Ishikawa (cell line): ENCODE measurements around the gene DMD.

Experiments used
- CEBPB ChIP-seq: IDR thresholded peaks from 2 replicates; pipeline ENCODE4 v1.6.1; 2012
- CREB1 ChIP-seq: IDR thresholded peaks from 2 replicates; pipeline ENCODE4 v1.6.1; 2012; ENCODE audit warnings: low read depth
- EGR1 ChIP-seq: IDR thresholded peaks from 2 replicates; pipeline ENCODE4 v1.6.1; 2012
- EP300 ChIP-seq: IDR thresholded peaks from 2 replicates; pipeline ENCODE4 v1.6.1; 2012; ENCODE audit warnings: borderline replicate concordance
- FOXM1 ChIP-seq: IDR thresholded peaks from 2 replicates; pipeline ENCODE4 v1.6.1; 2012; ENCODE audit warnings: low read depth, borderline replicate concordance
- NFIC ChIP-seq: IDR thresholded peaks from 2 replicates; pipeline ENCODE4 v1.6.1; 2012
- RAD21 ChIP-seq: IDR thresholded peaks from 2 replicates; pipeline ENCODE4 v1.6.1; 2012; ENCODE audit warnings: low read depth
- TAF1 ChIP-seq: IDR thresholded peaks from 2 replicates; pipeline ENCODE4 v1.6.1; 2012; ENCODE audit warnings: low read depth, mild to moderate bottlenecking
- TCF12 ChIP-seq: IDR thresholded peaks from 2 replicates; pipeline ENCODE4 v1.6.1; 2012; ENCODE audit warnings: low read depth
- TEAD4 ChIP-seq: IDR thresholded peaks from 2 replicates; pipeline ENCODE4 v1.6.1; 2012
- YY1 ChIP-seq: IDR thresholded peaks from 2 replicates; pipeline ENCODE4 v1.6.1; 2012; ENCODE audit warnings: low read depth
- ZBTB7A ChIP-seq: IDR thresholded peaks from 2 replicates; pipeline ENCODE4 v1.6.1; 2012; ENCODE audit warnings: low read depth
- TF ChIP-seq, protein P1 (sequence below): IDR thresholded peaks from 2 replicates; pipeline ENCODE4 v1.6.1; 2012
- TF ChIP-seq, protein P2 (sequence below): IDR thresholded peaks from 2 replicates; pipeline ENCODE4 v1.6.1; 2012; ENCODE audit warnings: low read depth, mild to moderate bottlenecking
- TF ChIP-seq, protein P3 (sequence below): IDR thresholded peaks from 2 replicates; pipeline ENCODE4 v1.6.1; 2012

Gene DMD

DNA sequence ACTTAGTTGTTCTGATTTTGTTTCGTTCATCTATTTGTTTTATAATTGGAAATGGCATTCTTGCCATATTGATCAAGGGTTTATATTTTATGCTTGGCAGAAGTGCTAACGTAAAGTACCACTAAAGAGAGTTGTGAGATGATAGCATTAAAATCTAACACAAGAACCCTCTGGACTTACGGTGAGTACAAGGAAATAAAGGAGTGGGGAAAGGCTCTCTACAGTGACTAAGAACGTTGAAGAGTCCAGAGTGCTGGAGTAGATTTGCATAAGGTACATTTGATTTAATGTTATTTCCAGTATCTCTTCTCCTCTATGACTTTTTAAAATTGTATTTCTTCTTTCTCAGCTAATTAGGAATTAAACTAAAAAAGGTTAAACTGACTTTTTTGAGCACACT is 612.6 kb downstream of the DMD start:
- TF ChIP-seq NFIC (no peak), CEBPB (no peak), YY1 (no peak), RAD21 (no peak), ZBTB7A (no peak), EGR1 (no peak), TCF12 (no peak), EP300 (no peak), TAF1 (no peak), TEAD4 (no peak), FOXM1 (no peak), CREB1 (no peak)
- TF ChIP-seq, protein P1, sequence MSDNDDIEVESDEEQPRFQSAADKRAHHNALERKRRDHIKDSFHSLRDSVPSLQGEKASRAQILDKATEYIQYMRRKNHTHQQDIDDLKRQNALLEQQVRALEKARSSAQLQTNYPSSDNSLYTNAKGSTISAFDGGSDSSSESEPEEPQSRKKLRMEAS: no peak
- TF ChIP-seq, protein P2, sequence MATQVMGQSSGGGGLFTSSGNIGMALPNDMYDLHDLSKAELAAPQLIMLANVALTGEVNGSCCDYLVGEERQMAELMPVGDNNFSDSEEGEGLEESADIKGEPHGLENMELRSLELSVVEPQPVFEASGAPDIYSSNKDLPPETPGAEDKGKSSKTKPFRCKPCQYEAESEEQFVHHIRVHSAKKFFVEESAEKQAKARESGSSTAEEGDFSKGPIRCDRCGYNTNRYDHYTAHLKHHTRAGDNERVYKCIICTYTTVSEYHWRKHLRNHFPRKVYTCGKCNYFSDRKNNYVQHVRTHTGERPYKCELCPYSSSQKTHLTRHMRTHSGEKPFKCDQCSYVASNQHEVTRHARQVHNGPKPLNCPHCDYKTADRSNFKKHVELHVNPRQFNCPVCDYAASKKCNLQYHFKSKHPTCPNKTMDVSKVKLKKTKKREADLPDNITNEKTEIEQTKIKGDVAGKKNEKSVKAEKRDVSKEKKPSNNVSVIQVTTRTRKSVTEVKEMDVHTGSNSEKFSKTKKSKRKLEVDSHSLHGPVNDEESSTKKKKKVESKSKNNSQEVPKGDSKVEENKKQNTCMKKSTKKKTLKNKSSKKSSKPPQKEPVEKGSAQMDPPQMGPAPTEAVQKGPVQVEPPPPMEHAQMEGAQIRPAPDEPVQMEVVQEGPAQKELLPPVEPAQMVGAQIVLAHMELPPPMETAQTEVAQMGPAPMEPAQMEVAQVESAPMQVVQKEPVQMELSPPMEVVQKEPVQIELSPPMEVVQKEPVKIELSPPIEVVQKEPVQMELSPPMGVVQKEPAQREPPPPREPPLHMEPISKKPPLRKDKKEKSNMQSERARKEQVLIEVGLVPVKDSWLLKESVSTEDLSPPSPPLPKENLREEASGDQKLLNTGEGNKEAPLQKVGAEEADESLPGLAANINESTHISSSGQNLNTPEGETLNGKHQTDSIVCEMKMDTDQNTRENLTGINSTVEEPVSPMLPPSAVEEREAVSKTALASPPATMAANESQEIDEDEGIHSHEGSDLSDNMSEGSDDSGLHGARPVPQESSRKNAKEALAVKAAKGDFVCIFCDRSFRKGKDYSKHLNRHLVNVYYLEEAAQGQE: no peak
- TF ChIP-seq, protein P3, sequence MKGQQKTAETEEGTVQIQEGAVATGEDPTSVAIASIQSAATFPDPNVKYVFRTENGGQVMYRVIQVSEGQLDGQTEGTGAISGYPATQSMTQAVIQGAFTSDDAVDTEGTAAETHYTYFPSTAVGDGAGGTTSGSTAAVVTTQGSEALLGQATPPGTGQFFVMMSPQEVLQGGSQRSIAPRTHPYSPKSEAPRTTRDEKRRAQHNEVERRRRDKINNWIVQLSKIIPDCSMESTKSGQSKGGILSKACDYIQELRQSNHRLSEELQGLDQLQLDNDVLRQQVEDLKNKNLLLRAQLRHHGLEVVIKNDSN: no peak

DNA sequence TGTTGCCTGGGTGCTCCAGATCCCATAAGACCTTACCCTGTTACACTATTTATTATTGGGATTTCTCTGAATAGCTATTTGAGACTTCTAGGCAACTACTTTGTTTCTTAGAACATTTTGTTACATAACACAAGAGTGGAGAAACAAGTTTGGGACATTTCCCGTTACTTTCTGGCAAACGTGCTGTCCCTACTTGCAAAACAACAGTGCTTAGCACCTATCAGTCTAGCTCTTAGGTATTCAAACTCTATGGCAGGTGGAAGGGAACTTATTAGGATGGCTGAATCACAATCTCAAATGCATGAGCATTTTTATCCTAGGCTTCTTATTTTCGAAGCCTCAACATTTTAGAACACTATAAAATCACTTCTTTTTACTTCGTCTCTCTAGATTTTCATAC is 613.6 kb downstream of the DMD start:
- TF ChIP-seq EGR1 (no peak), YY1 (no peak), CEBPB (no peak), TAF1 (no peak), RAD21 (no peak), TEAD4 (no peak), CREB1 (no peak), EP300 (no peak), TCF12 (no peak), ZBTB7A (no peak), NFIC (no peak), FOXM1 (no peak)
- TF ChIP-seq, protein P3: no peak
- TF ChIP-seq, protein P1: no peak

DNA sequence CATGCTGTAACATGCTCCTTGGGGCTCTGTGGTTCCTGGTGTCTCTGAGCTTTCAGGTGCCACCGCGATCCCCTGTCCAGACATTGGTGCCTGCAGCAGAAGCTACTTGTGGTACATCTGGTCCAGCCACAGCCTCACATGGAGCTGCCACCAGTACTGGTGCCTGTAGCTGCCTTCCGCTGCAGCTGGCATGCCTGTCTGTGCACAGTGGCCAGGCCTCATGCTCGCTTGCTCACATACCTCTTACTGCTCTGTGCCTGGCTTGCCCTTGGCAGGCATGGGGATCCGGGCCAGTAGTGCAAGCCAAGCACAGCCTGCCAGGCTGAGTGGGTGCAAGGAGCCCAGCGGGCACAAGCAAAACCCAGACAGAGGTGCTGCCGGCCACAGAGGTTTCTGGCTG is 618.6 kb downstream of the DMD start:
- TF ChIP-seq CREB1 (no peak), YY1 (no peak), EP300 (no peak), EGR1 (no peak), TCF12 (no peak), TEAD4 (no peak), TAF1 (no peak), CEBPB (no peak), FOXM1 (no peak), ZBTB7A (no peak)
- TF ChIP-seq, protein P3: no peak
- TF ChIP-seq, protein P2: no peak
- TF ChIP-seq, protein P1: no peak

DNA sequence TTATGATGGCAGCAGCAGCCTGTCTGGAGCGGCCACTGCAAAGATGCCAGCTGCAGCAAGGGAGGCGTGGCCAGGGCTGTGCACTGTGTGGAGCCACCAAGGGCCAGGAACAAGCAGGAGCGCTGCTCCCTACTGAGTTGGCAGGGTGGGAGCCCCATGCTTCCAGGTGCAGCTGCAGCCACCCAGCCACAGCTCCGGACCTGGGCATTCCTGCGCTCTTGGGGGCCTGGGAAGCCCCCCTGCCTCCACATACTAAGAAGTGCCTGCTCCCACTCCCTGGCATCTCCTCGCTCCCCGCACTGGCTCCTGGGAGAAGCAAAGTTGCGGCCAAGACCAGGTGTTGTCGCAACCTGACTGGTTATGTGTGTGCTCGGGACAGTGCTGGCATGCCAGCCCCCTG is 619.8 kb downstream of the DMD start:
- TF ChIP-seq CREB1 (no peak), EGR1 (no peak), CEBPB (no peak), TAF1 (no peak), ZBTB7A (no peak), RAD21 (no peak), EP300 (no peak), TEAD4 (no peak), NFIC (no peak), TCF12 (no peak)
- TF ChIP-seq, protein P3: no peak
- TF ChIP-seq, protein P1: no peak
- TF ChIP-seq, protein P2: no peak
